ENCODE results near the gene ADAMTS14. TPM values are rescaled to one million over a fixed set of nuclear protein-coding genes. Genes with fewer than 3 reads are reported as not detected.

Gene ADAMTS14
- total RNA-seq, 1 donor from 2014 or later: 1.3 TPM

GRCh38 chr10:70780370-70780760, 108.1 kb downstream of the ADAMTS14 start:
- no peaks in the 10 kb centered on the region for H3K36me3 ChIP-seq (ENCODE audit: control insufficient read depth, insufficient read depth, low read length)
- no peak for TF ChIP-seq CTCF (IDR thresholded peaks at IDR 0.05; ENCODE audit: insufficient read depth, low read length, poor library complexity, severe bottlenecking)
- peaks cover 1% of the 10 kb centered on the region for H3K27me3 ChIP-seq (ENCODE audit: control insufficient read depth, insufficient read depth, low read length)
- no peak for DNase-seq (ENCODE audit: low read depth)
- H3K4me3 ChIP-seq (ENCODE audit: low read depth, low read length): no peak overlapping the region

- H3K36me3 ChIP-seq (ENCODE audit: control insufficient read depth, insufficient read depth, low read length): no peaks in the 10 kb centered on the region
- H3K4me3 ChIP-seq (ENCODE audit: low read depth, low read length): no peak overlapping the region
- DNase-seq (ENCODE audit: low read depth): no peak
- TF ChIP-seq CTCF (IDR thresholded peaks at IDR 0.05; ENCODE audit: insufficient read depth, low read length, poor library complexity, severe bottlenecking): no peak
- H3K27me3 ChIP-seq (ENCODE audit: control insufficient read depth, insufficient read depth, low read length): no peaks in the 10 kb centered on the region
These were observed 108.5 kb downstream of the ADAMTS14 start for GRCh38 chr10:70780772-70781171.

- H3K4me3 ChIP-seq (ENCODE audit: low read depth, low read length): no peak overlapping the region
- no peak for DNase-seq (ENCODE audit: low read depth)
- TF ChIP-seq CTCF (IDR thresholded peaks at IDR 0.05; ENCODE audit: insufficient read depth, low read length, poor library complexity, severe bottlenecking): no peak
- H3K27me3 ChIP-seq (ENCODE audit: control insufficient read depth, insufficient read depth, low read length): no peaks in the 10 kb centered on the region
- H3K36me3 ChIP-seq (ENCODE audit: control insufficient read depth, insufficient read depth, low read length): no peaks in the 10 kb centered on the region
These were observed 109.2 kb downstream of the ADAMTS14 start for GRCh38 chr10:70781461-70782051.

GRCh38 chr10:70782086-70782745, 109.9 kb downstream of the ADAMTS14 start:
- no peaks in the 10 kb centered on the region for H3K36me3 ChIP-seq (ENCODE audit: control insufficient read depth, insufficient read depth, low read length)
- no peak for TF ChIP-seq CTCF (IDR thresholded peaks at IDR 0.05; ENCODE audit: insufficient read depth, low read length, poor library complexity, severe bottlenecking)
- no peak for DNase-seq (ENCODE audit: low read depth)
- H3K27me3 ChIP-seq (ENCODE audit: control insufficient read depth, insufficient read depth, low read length): no peaks in the 10 kb centered on the region
- H3K4me3 ChIP-seq (ENCODE audit: low read depth, low read length): no peak overlapping the region

GRCh38 chr10:70782746-70783680, 110.7 kb downstream of the ADAMTS14 start:
- no peaks in the 10 kb centered on the region for H3K27me3 ChIP-seq (ENCODE audit: control insufficient read depth, insufficient read depth, low read length)
- no peak overlapping the region for H3K4me3 ChIP-seq (ENCODE audit: low read depth, low read length)
- no peaks in the 10 kb centered on the region for H3K36me3 ChIP-seq (ENCODE audit: control insufficient read depth, insufficient read depth, low read length)
- DNase-seq (ENCODE audit: low read depth): no peak
- no peak for TF ChIP-seq CTCF (IDR thresholded peaks at IDR 0.05; ENCODE audit: insufficient read depth, low read length, poor library complexity, severe bottlenecking)

All from kidney epithelial cell (primary cell).